ENCODE data around the gene TOX2.

TOX2 gene

GRCh38 chr20:44028868-44029847 lies 114.5 kb downstream of the TOX2 start:
- H3K27ac ChIP-seq: no peak overlapping the region
- TF ChIP-seq CTCF (conservative IDR thresholded peaks at IDR 0.05): no peak

- H3K27ac ChIP-seq: no peak overlapping the region
- TF ChIP-seq CTCF (conservative IDR thresholded peaks at IDR 0.05): no peak
These were observed 115.2 kb downstream of the TOX2 start for GRCh38 chr20:44029848-44030230.

DNA sequence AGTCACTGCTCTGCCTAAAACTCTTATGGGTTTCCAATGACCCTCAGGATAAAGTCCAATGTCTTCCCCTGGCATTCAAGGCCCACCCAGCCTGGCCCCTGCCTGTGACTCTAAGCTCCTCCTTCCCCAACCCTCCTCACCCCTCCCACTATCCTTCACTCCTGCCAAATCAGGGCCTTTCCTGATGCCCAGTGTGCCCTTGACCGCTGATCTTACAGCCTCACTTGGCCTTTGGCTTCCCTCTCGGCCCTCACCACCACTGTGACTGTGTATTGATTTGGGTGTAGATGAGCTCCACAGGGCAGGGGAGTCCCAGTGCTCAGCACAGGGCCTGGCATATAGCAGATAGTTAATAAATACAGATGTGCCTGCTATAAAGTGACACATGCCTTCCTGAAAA lies 115.7 kb downstream of the TOX2 start:
- TF ChIP-seq CTCF (conservative IDR thresholded peaks at IDR 0.05): no peak
- H3K27ac ChIP-seq: no peak overlapping the region

DNA sequence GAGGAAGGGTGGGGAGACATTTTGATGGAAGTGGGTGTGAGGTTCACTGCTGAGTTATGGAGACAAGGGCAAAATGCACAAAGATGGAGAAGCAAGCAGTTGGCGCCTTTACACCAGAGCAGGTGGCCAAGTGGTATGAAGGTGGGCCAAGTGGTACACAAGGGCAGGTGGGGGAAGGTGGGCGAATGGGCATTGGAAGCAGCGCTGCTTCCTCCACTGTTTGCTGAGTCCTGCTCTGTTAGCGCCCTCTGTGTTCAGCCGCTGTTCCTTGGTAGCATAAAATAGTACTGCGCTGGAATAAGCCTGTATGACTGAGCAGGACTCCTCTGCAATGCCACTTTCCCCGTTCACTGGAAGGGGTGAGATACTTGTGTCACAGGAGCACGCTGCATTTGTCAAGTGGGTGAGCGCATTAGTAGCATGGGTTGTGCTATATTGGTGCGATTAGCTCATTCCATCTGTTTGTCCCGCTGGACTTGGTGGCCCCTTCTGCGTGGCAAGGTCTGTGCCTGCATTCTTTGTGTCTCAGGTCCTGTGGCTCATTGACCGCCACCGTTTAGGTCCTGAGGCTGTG lies 116.4 kb downstream of the TOX2 start:
- TF ChIP-seq CTCF (conservative IDR thresholded peaks at IDR 0.05): no peak
- no peak overlapping the region for H3K27ac ChIP-seq

GRCh38 chr20:44031781-44032582 lies 117.3 kb downstream of the TOX2 start:
- no peak for TF ChIP-seq CTCF (conservative IDR thresholded peaks at IDR 0.05)
- no peak overlapping the region for H3K27ac ChIP-seq

GRCh38 chr20:44032583-44033331 lies 118.1 kb downstream of the TOX2 start:
- no peak for TF ChIP-seq CTCF (conservative IDR thresholded peaks at IDR 0.05)
- no peak overlapping the region for H3K27ac ChIP-seq

All from VCaP (cell line).